Mucosa of stomach (tissue), 1 donor: ENCODE data around the gene MAP2K3.

Experiments used
- H3K27me3 ChIP-seq: one replicate; pipeline ENCODE4 v1.7.0; 2013; ENCODE audit warnings: mild to moderate bottlenecking, low read length; ENCODE audit not compliant: control insufficient read depth, insufficient read depth
- H3K36me3 ChIP-seq: one replicate; pipeline ENCODE4 v1.7.0; 2013; ENCODE audit warnings: low read length; ENCODE audit not compliant: control insufficient read depth, insufficient read depth
- H3K4me1 ChIP-seq: one replicate; pipeline ENCODE4 v1.7.0; 2013; ENCODE audit warnings: mild to moderate bottlenecking, low read length; ENCODE audit not compliant: control insufficient read depth, insufficient read depth
- H3K4me3 ChIP-seq: one replicate; pipeline ENCODE4 v1.7.0; 2013; ENCODE audit warnings: low read length
- H3K9ac ChIP-seq: one replicate; pipeline ENCODE4 v1.7.0; 2013; ENCODE audit warnings: mild to moderate bottlenecking, low read length, moderate library complexity
- H3K9me3 ChIP-seq: one replicate; pipeline ENCODE4 v1.7.0; 2013; ENCODE audit warnings: mild to moderate bottlenecking, low read length, moderate library complexity; ENCODE audit not compliant: control insufficient read depth
- donor health status: Pancreatic carcinoma.

The MAP2K3 gene

GRCh38 chr17:21360048-21360447, 75.5 kb downstream of the MAP2K3 start:
- no peak overlapping the region for H3K9ac ChIP-seq
- no peaks in the 10 kb centered on the region for H3K36me3 ChIP-seq
- H3K9me3 ChIP-seq, result no peaks in the 10 kb centered on the region
- peaks cover 13% of the 10 kb centered on the region for H3K4me1 ChIP-seq
- H3K4me3 ChIP-seq, result no peak overlapping the region
- no peaks in the 10 kb centered on the region for H3K27me3 ChIP-seq

GRCh38 chr17:21361020-21361809, 76.7 kb downstream of the MAP2K3 start:
- Histone ChIP-seq H3K4me3 (no peak overlapping the region), H3K36me3 (no peaks in the 10 kb centered on the region), H3K9ac (no peak overlapping the region), H3K4me1 (peaks cover 13% of the 10 kb centered on the region), H3K27me3 (no peaks in the 10 kb centered on the region), H3K9me3 (no peaks in the 10 kb centered on the region)

- Histone ChIP-seq H3K4me1 (peaks cover 13% of the 10 kb centered on the region), H3K36me3 (no peaks in the 10 kb centered on the region), H3K4me3 (no peak overlapping the region), H3K9me3 (no peaks in the 10 kb centered on the region), H3K27me3 (no peaks in the 10 kb centered on the region), H3K9ac (no peak overlapping the region)
These were observed 77.9 kb downstream of the MAP2K3 start for GRCh38 chr17:21362331-21362931.

- no peaks in the 10 kb centered on the region for H3K9me3 ChIP-seq
- H3K27me3 ChIP-seq, result no peaks in the 10 kb centered on the region
- H3K9ac ChIP-seq, result no peak overlapping the region
- peaks cover 8% of the 10 kb centered on the region for H3K4me1 ChIP-seq
- H3K36me3 ChIP-seq, result no peaks in the 10 kb centered on the region
- no peak overlapping the region for H3K4me3 ChIP-seq
These were observed 79.5 kb downstream of the MAP2K3 start for GRCh38 chr17:21363776-21364642.
